K562 (cell line): ENCODE measurements around the gene CBLC. TPM values are rescaled to one million over a fixed set of nuclear protein-coding genes. Genes with fewer than 3 reads are reported as not detected.
A peak's percentile ranks its signal among the peaks of the same experiment; 100 is the strongest.

Experiments used
- CHD2 ChIP-seq: IDR thresholded peaks from 2 replicates; pipeline ENCODE4 v1.6.1; 2011; ENCODE audit warnings: low read depth, low read length
- DMBX1 ChIP-seq: fragments of 250-450 bp; sonication (Bioruptor Pico); IDR thresholded peaks from 2 replicates; pipeline ENCODE4 v1.8.0; 2022; ENCODE audit warnings: inconsistent platforms, mild to moderate bottlenecking, moderate library complexity, borderline replicate concordance
- KLF16 ChIP-seq: IDR thresholded peaks from 2 replicates; pipeline ENCODE4 v1.6.1; 2016; ENCODE audit warnings: antibody characterized with exemption
- MAZ ChIP-seq, 2 experiments: fragments of 450-650 bp in 1 of 2; sonication (generic) in 1 of 2; formaldehyde crosslinking; IDR thresholded peaks in 1 of 2; conservative IDR thresholded peaks in 1 of 2; 2 replicates each; pipeline versions ENCODE4 v1.4.0 to v1.5.0; 2020; ENCODE audit warnings: mild to moderate bottlenecking in 1 of 2, missing genetic modification reagents in 1 of 2
- NFXL1 ChIP-seq: fragments of 450-650 bp; formaldehyde crosslinking; IDR thresholded peaks from 2 replicates; pipeline ENCODE4 v1.4.0; 2021; ENCODE audit warnings: mild to moderate bottlenecking
- PRMT5 ChIP-seq: sonication (generic); formaldehyde crosslinking; IDR thresholded peaks from 2 replicates; pipeline ENCODE4 v1.5.0; 2020; ENCODE audit warnings: missing genetic modification reagents
- TSC22D4 ChIP-seq: fragments of 450-650 bp; IDR thresholded peaks from 2 replicates; pipeline ENCODE4 v1.6.1; 2016; ENCODE audit warnings: missing genetic modification characterization, missing biosample characterization, control low read depth
- polyA plus RNA-seq, 8 experiments: library from polyadenylated mRNA; depleted of rRNA in 4 of 8; stranded (reverse) in 5 of 8; unstranded in 3 of 8; fragments of >200 nt; fragmentation: Nextera tagmentation in 2 of 8; fragmentation: Illumina TruSeq in 1 of 8; extraction: Ambion mirVana in 2 of 8; extraction: Trizol in 1 of 8; gene quantifications; 2 replicates each; pipeline versions ENCODE4 v1.2.1 to v1.2.3, GENCODE V29; 2011 to 2014; ENCODE audit warnings: inconsistent platforms in 1 of 8, missing spikeins in 1 of 8
- total RNA-seq, 7 experiments: library from RNA; depleted of rRNA in 6 of 7; stranded (reverse); fragments of >200 nt in 6 of 7; fragmentation: Illumina TruSeq in 2 of 7; extraction: Trizol in 2 of 7; gene quantifications; 2 replicates each; pipeline versions ENCODE4 v1.2.1 to v1.2.3, GENCODE V29; 2011 to 2021; ENCODE audit warnings: low replicate concordance in 1 of 7
- TF ChIP-seq, protein P1 (sequence below): fragments of 200-600 bp; sonication (generic); IDR thresholded peaks from one replicate; pipeline ENCODE4 v1.6.1; 2012; ENCODE audit warnings: mild to moderate bottlenecking, low read depth, low read length, inconsistent platforms
- TF ChIP-seq, protein P2 (sequence below), 2 experiments: fragments of 450-650 bp in 1 of 2; sonication (generic) in 1 of 2; formaldehyde crosslinking in 1 of 2; IDR thresholded peaks in 1 of 2; conservative IDR thresholded peaks in 1 of 2; 2 replicates each; pipeline versions ENCODE4 v1.6.1 to v1.8.1; 2016 to 2023; ENCODE audit warnings: mild to moderate bottlenecking in 2 of 2, moderate library complexity in 2 of 2, inconsistent platforms in 1 of 2, missing genetic modification reagents in 1 of 2
- TF ChIP-seq, protein P3 (sequence below): sonication (generic); formaldehyde crosslinking; IDR thresholded peaks from 2 replicates; pipeline ENCODE4 v1.8.0; 2022; ENCODE audit warnings: mild to moderate bottlenecking, missing genetic modification reagents

CBLC gene
- total and polyA plus RNA-seq, 9 of the 15 experiments (the other 6 are each of a cell fraction or from before 2014, with no cell fraction given) = 0.09 TPM; not detected in 8

DNA sequence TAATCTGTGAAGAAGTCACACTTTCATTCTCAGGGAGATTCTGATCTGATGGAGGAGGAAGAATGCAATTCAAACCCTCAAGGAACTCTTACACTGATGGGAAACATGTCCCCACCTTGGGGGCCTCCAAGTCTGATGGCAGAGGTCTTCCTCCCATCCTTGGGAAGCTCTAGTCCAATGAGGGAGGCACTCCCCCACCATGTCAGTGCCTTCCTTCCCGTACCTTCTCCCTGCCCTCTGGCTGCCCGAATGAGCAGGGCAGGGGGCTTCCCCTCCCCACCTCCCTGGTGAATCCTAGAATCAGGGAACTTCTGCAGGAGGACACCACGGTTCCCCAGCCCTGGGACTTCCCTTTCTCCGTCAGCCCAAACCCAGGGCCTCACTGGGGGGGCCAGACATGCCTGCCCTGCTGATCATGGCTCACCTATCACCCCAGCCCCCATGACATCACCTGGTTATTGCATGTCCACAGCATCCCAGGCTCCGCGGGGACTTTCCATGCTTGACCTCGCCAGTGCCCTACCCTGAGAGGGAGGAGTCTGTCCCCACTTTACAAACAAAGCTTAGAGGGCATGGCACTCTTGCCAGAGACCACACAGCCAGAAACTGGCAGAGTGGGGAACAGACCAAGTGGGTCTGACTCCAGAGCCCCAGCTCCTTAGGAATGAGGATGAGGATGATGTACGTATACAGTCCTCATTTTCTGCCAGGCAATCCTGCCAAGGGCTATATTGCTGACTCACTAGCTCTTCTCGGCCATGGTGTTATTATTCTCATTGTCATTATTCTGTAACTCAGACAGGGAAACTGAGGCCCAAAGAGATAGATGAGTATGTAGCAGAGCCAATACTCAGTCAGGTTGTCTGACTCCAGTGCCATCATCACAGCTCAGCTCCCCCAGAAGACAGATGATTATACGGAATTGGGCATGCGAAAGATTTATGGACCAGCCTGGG lies 38.8 kb upstream of the CBLC start (continued):
- TF ChIP-seq, protein P1, sequence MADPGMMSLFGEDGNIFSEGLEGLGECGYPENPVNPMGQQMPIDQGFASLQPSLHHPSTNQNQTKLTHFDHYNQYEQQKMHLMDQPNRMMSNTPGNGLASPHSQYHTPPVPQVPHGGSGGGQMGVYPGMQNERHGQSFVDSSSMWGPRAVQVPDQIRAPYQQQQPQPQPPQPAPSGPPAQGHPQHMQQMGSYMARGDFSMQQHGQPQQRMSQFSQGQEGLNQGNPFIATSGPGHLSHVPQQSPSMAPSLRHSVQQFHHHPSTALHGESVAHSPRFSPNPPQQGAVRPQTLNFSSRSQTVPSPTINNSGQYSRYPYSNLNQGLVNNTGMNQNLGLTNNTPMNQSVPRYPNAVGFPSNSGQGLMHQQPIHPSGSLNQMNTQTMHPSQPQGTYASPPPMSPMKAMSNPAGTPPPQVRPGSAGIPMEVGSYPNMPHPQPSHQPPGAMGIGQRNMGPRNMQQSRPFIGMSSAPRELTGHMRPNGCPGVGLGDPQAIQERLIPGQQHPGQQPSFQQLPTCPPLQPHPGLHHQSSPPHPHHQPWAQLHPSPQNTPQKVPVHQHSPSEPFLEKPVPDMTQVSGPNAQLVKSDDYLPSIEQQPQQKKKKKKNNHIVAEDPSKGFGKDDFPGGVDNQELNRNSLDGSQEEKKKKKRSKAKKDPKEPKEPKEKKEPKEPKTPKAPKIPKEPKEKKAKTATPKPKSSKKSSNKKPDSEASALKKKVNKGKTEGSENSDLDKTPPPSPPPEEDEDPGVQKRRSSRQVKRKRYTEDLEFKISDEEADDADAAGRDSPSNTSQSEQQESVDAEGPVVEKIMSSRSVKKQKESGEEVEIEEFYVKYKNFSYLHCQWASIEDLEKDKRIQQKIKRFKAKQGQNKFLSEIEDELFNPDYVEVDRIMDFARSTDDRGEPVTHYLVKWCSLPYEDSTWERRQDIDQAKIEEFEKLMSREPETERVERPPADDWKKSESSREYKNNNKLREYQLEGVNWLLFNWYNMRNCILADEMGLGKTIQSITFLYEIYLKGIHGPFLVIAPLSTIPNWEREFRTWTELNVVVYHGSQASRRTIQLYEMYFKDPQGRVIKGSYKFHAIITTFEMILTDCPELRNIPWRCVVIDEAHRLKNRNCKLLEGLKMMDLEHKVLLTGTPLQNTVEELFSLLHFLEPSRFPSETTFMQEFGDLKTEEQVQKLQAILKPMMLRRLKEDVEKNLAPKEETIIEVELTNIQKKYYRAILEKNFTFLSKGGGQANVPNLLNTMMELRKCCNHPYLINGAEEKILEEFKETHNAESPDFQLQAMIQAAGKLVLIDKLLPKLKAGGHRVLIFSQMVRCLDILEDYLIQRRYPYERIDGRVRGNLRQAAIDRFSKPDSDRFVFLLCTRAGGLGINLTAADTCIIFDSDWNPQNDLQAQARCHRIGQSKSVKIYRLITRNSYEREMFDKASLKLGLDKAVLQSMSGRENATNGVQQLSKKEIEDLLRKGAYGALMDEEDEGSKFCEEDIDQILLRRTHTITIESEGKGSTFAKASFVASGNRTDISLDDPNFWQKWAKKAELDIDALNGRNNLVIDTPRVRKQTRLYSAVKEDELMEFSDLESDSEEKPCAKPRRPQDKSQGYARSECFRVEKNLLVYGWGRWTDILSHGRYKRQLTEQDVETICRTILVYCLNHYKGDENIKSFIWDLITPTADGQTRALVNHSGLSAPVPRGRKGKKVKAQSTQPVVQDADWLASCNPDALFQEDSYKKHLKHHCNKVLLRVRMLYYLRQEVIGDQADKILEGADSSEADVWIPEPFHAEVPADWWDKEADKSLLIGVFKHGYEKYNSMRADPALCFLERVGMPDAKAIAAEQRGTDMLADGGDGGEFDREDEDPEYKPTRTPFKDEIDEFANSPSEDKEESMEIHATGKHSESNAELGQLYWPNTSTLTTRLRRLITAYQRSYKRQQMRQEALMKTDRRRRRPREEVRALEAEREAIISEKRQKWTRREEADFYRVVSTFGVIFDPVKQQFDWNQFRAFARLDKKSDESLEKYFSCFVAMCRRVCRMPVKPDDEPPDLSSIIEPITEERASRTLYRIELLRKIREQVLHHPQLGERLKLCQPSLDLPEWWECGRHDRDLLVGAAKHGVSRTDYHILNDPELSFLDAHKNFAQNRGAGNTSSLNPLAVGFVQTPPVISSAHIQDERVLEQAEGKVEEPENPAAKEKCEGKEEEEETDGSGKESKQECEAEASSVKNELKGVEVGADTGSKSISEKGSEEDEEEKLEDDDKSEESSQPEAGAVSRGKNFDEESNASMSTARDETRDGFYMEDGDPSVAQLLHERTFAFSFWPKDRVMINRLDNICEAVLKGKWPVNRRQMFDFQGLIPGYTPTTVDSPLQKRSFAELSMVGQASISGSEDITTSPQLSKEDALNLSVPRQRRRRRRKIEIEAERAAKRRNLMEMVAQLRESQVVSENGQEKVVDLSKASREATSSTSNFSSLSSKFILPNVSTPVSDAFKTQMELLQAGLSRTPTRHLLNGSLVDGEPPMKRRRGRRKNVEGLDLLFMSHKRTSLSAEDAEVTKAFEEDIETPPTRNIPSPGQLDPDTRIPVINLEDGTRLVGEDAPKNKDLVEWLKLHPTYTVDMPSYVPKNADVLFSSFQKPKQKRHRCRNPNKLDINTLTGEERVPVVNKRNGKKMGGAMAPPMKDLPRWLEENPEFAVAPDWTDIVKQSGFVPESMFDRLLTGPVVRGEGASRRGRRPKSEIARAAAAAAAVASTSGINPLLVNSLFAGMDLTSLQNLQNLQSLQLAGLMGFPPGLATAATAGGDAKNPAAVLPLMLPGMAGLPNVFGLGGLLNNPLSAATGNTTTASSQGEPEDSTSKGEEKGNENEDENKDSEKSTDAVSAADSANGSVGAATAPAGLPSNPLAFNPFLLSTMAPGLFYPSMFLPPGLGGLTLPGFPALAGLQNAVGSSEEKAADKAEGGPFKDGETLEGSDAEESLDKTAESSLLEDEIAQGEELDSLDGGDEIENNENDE = no peak
- TF ChIP-seq MAZ (CRISPR knock-in tag; conservative IDR thresholded peaks at IDR 0.05 in 1 of 2, IDR thresholded peaks at IDR 0.05 in 1 of 2) (no peak), DMBX1 (CRISPR knock-in tag) (no peak), TSC22D4 (tag) (no peak), PRMT5 (no peak), KLF16 (no peak), CHD2 (no peak), NFXL1 (CRISPR knock-in tag) (no peak)
- TF ChIP-seq, protein P2, sequence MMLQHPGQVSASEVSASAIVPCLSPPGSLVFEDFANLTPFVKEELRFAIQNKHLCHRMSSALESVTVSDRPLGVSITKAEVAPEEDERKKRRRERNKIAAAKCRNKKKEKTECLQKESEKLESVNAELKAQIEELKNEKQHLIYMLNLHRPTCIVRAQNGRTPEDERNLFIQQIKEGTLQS (IDR thresholded peaks at IDR 0.05) = peak; percentile 38
- TF ChIP-seq, protein P2 (CRISPR knock-in tag; conservative IDR thresholded peaks at IDR 0.05) = no peak
- TF ChIP-seq, protein P3, sequence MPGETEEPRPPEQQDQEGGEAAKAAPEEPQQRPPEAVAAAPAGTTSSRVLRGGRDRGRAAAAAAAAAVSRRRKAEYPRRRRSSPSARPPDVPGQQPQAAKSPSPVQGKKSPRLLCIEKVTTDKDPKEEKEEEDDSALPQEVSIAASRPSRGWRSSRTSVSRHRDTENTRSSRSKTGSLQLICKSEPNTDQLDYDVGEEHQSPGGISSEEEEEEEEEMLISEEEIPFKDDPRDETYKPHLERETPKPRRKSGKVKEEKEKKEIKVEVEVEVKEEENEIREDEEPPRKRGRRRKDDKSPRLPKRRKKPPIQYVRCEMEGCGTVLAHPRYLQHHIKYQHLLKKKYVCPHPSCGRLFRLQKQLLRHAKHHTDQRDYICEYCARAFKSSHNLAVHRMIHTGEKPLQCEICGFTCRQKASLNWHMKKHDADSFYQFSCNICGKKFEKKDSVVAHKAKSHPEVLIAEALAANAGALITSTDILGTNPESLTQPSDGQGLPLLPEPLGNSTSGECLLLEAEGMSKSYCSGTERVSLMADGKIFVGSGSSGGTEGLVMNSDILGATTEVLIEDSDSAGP (CRISPR knock-in tag) = no peak
